OCI-LY3 (cell line): ENCODE measurements around the gene C5AR1.
"Not testable (repeated sequence)": the region's sequence is repeated elsewhere in the genome, so short reads cannot be mapped to it uniquely, and the experiment has no call there.

Experiments used
- H2AFZ ChIP-seq: fragments of 200-600, 300-600 bp; shearing (Covaris generic); 2 replicates; pipeline ENCODE4 v1.6.0; 2014; ENCODE audit warnings: antibody characterized with exemption, low read depth, low read length
- H3K27ac ChIP-seq: fragments of 200-600, 300-600 bp; sonication (generic); 2 replicates; pipeline ENCODE4 v1.5.1; 2014; ENCODE audit warnings: mild to moderate bottlenecking, low read length, moderate library complexity, mixed read lengths
- H3K27me3 ChIP-seq: fragments of 200-600, 300-600 bp; sonication (generic); 2 replicates; pipeline ENCODE4 v1.6.1; 2014; ENCODE audit warnings: low read depth, low read length, mixed read lengths
- H3K36me3 ChIP-seq: fragments of 200-600, 300-600 bp; sonication (generic); replicated peaks from 2 replicates; pipeline ENCODE3; 2014; ENCODE audit warnings: low read depth, low read length, mixed read lengths
- H3K4me1 ChIP-seq: fragments of 300-600, 200-600 bp; sonication (generic); 2 replicates; pipeline ENCODE4 v1.6.1; 2014; ENCODE audit warnings: low read length, mixed read lengths
- H3K4me2 ChIP-seq: fragments of 200-600, 300-600 bp; sonication (generic); 2 replicates; pipeline ENCODE4 v1.6.1; 2014; ENCODE audit warnings: low read length, mixed read lengths
- H3K4me3 ChIP-seq: fragments of 300-600, 200-600 bp; sonication (generic); 2 replicates; pipeline ENCODE4 v1.5.1; 2014; ENCODE audit warnings: antibody characterized with exemption, mild to moderate bottlenecking, low read length, moderate library complexity
- H3K79me2 ChIP-seq: fragments of 300-600, 200-600 bp; shearing (Covaris generic); 2 replicates; pipeline ENCODE4 v1.6.1; 2014; ENCODE audit warnings: mild to moderate bottlenecking, low read length, mixed read lengths
- H3K9ac ChIP-seq: fragments of 300-600, 200-600 bp; shearing (Covaris generic); 2 replicates; pipeline ENCODE4 v1.6.0; 2014; ENCODE audit warnings: mild to moderate bottlenecking, low read length, moderate library complexity
- H3K9me3 ChIP-seq: fragments of 200-600, 300-600 bp; shearing (Covaris generic); 2 replicates; pipeline ENCODE4 v1.6.1; 2014; ENCODE audit warnings: low read length, mixed read lengths; ENCODE audit not compliant: insufficient read depth
- H4K20me1 ChIP-seq: fragments of 200-600, 300-600 bp; sonication (generic); 2 replicates; pipeline ENCODE4 v1.6.1; 2016; ENCODE audit warnings: low read length, mixed read lengths; ENCODE audit not compliant: insufficient read depth
- CTCF ChIP-seq: fragments of 200-600, 300-600 bp; sonication (generic); IDR thresholded peaks from 2 replicates; pipeline ENCODE4 v1.5.1; 2014; ENCODE audit warnings: antibody characterized with exemption, low read length, low read depth
- EZH2phosphoT487 ChIP-seq: fragments of 200-600 bp; shearing (Covaris generic); IDR thresholded peaks from 2 replicates; pipeline ENCODE4 v1.6.1; 2018; ENCODE audit warnings: antibody characterized with exemption, mixed run types, low read depth

The C5AR1 gene

GRCh38 chr19:47280183-47280797 lies 29.4 kb upstream of the C5AR1 start:
- Histone ChIP-seq H2AFZ (no peak overlapping the region), H3K4me1 (peaks cover under 1% of the 10 kb centered on the region; the same call in 1 of the 2 replicates)
- peak; percentile 44 for TF ChIP-seq CTCF
- no peak for TF ChIP-seq EZH2phosphoT487

GRCh38 chr19:47283405-47284059 lies 26.1 kb upstream of the C5AR1 start:
- Histone ChIP-seq H3K4me2 (no peak overlapping the region), H4K20me1 (no peaks in the 10 kb centered on the region), H3K79me2 (no peaks in the 10 kb centered on the region), H3K27ac (no peak overlapping the region), H3K27me3 (no peaks in the 10 kb centered on the region), H2AFZ (no peak overlapping the region), H3K4me3 (no peak overlapping the region), H3K9me3 (no peaks in the 10 kb centered on the region), H3K36me3 (no peaks in the 10 kb centered on the region), H3K4me1 (peaks cover 6% of the 10 kb centered on the region), H3K9ac (no peak overlapping the region)
- no peak for TF ChIP-seq EZH2phosphoT487

More at GRCh38 chr19:47280183-47280797, 29.4 kb upstream of the C5AR1 start:
- no peak overlapping the region for H3K4me2 ChIP-seq
- no peak overlapping the region for H3K4me3 ChIP-seq
- H3K36me3 ChIP-seq: peaks cover 4% of the 10 kb centered on the region
- no peaks in the 10 kb centered on the region for H3K79me2 ChIP-seq
- H3K9ac ChIP-seq: no peak overlapping the region
- H3K9me3 ChIP-seq: no peaks in the 10 kb centered on the region
- no peaks in the 10 kb centered on the region for H3K27me3 ChIP-seq
- no peak overlapping the region for H3K27ac ChIP-seq
- peaks cover 7% of the 10 kb centered on the region; the same call in 1 of the 2 replicates for H4K20me1 ChIP-seq

DNA sequence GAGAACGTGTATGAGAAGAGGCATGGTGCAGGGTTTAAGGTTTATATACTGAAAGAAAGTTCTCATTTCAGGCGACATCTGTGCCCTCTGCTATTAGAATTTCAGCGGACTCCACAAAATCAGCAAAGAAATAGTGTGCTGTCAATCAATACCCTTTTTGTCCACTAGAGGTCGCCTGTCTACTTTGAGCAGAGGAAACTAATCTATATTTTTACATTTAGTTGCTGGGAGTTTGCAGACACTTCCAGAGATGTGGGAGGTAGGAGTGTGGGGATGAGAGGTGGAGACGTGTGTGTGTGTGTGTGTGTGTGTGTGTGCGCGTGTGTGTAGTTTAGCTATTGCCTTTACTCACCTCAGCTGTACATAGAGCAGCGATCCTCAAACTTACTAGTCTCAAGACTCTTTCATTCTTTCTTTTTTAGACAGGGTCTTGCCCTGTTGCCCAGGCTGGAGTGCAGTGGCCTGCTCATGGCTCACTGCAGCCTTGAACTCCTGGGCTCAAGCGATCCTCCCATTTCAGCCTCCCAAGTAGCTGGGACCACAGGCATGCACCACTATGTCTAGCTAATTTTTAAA lies 25.2 kb upstream of the C5AR1 start:
- Histone ChIP-seq H3K4me3 (no peak overlapping the region), H3K36me3 (no peaks in the 10 kb centered on the region), H2AFZ (no peak overlapping the region), H3K9me3 (no peaks in the 10 kb centered on the region), H3K79me2 (no peaks in the 10 kb centered on the region), H3K4me1 (peaks cover 15% of the 10 kb centered on the region), H3K27me3 (no peaks in the 10 kb centered on the region), H3K27ac (no peak overlapping the region), H3K9ac (no peak overlapping the region), H4K20me1 (no peaks in the 10 kb centered on the region), H3K4me2 (no peak overlapping the region)
- TF ChIP-seq CTCF: peak; percentile 93
- TF ChIP-seq EZH2phosphoT487: no peak

DNA sequence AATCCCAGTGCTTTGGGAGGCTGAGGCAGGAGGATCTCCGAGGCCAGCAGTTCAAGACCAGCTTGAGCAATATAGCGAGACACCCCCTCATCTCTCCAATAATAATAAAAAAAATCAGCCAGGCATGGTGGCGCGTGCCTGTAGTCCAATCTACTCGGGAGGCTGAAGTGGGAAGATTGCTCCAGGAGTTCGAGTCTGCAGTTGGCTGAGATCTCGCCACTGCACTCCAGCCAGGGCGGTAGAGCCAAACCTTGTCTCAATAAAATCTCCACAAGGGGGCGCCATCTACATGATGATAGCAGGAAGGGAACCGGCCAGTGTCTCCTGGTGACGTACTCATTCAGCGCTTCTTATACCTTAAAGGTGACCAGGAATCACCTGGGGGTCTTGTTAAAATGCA lies 13.6 kb upstream of the C5AR1 start:
- no peaks in the 10 kb centered on the region for H4K20me1 ChIP-seq
- peak overlapping the region; percentile 35 for H3K4me2 ChIP-seq

DNA sequence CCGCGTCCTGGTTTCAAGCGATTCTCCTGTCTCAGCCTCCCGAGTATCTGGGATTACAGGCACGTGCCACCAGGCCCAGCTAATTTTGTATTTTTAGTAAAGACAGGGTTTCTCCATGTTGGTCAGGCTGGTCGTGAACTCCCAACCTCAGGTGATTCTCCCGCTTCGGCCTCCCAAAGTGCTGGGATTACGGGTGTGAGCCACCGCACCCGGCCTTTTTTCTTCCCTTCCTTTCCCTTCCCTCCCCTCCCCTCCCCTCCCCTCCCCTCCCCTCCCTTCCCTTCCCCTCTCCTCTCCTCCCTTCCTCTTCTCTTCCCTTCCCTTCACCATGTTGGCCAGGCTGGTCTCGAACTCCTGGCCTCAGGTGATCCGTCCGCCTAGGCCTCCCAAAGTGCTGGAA lies 8.8 kb upstream of the C5AR1 start:
- not testable (repeated sequence) for H4K20me1 ChIP-seq, H3K79me2 ChIP-seq, H3K4me2 ChIP-seq, H3K9me3 ChIP-seq, H3K9ac ChIP-seq, H3K4me3 ChIP-seq, H3K27ac ChIP-seq, H3K36me3 ChIP-seq, H2AFZ ChIP-seq, H3K27me3 ChIP-seq
- peaks cover 26% of the 10 kb centered on the region for H3K4me1 ChIP-seq

More for the DNA sequence above, 13.6 kb upstream of the C5AR1 start:
- Histone ChIP-seq H3K9ac (no peak overlapping the region), H3K27me3 (no peaks in the 10 kb centered on the region), H3K27ac (no peak overlapping the region), H3K4me1 (peaks cover 10% of the 10 kb centered on the region; the same call in 1 of the 2 replicates), H3K9me3 (no peaks in the 10 kb centered on the region), H3K4me3 (0 out of 2 replicates have a peak overlapping the region, but pooled peaks have one; percentile 1), H2AFZ (no peak overlapping the region), H3K36me3 (no peaks in the 10 kb centered on the region), H3K79me2 (no peaks in the 10 kb centered on the region)
- TF ChIP-seq CTCF: peak; percentile 90
- no peak for TF ChIP-seq EZH2phosphoT487
